IPS-15b (cell line): ENCODE measurements around the gene CAPN5.
"Not testable (repeated sequence)": the region's sequence is repeated elsewhere in the genome, so short reads cannot be mapped to it uniquely, and the experiment has no call there.

ENCODE experiments used
- H3K27me3 ChIP-seq: one replicate; pipeline ENCODE4 v1.6.1; 2013; ENCODE audit warnings: low read length; ENCODE audit not compliant: control insufficient read depth, insufficient read depth
- H3K36me3 ChIP-seq: one replicate; pipeline ENCODE4 v1.6.1; 2013; ENCODE audit warnings: low read length; ENCODE audit not compliant: control insufficient read depth, insufficient read depth
- H3K4me1 ChIP-seq: one replicate; pipeline ENCODE4 v1.6.1; 2013; ENCODE audit warnings: mild to moderate bottlenecking, low read length; ENCODE audit not compliant: control insufficient read depth, insufficient read depth
- H3K4me3 ChIP-seq: one replicate; pipeline ENCODE4 v1.5.1; 2013; ENCODE audit warnings: low read depth, low read length
- H3K9ac ChIP-seq: one replicate; pipeline ENCODE4 v1.6.1; 2013; ENCODE audit warnings: low read depth, mild to moderate bottlenecking, low read length
- H3K9me3 ChIP-seq: one replicate; pipeline ENCODE4 v1.6.1; 2013; ENCODE audit warnings: mild to moderate bottlenecking, low read length; ENCODE audit not compliant: control insufficient read depth, insufficient read depth

CAPN5 gene

DNA sequence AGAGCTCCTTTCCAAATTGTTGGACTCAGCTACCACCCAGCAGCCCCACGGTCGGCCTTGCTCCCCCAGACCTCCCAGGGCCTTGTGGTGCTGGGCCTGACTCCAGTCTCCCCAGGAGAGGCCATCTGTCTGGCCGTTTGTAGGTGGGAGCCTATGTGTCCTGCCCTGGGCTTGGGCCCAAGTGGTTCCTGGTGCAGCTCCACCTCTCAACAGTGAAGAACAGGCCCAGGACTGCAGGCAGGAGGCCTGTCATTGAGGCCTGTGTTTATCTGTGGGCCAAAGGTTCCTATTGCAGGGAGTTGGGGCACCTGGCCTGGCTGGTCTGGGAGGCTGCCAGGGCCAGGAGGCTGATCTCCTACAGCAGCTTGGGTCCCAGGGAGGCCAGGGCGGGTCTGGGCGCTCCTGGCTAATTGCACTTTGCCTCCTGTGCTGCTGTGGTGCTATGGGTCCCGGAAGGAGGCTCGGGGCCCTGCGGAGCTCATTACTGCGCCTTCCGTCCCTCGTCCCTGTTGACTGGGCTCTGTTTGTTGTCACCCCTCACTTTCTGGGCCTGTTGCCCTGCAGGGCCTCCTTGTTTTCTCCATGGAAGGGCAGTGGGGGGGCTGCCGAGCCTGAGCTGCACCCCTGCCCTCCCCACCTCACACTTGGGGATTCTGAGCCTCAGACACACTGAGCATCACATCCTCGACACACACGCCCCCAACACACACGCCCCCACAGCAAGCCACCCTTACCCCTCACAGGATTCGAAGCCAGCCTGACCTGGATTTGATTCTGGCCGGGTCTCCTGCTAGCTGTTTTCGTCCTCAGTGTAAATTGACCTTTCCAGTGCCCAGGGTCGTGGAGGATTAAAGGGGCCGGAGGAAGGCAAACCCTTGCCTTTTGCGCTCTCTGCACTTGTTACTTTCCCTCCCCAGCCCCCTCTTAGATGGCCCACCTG lies 29.1 kb downstream of the CAPN5 start:
- Histone ChIP-seq H3K4me3 (no peak overlapping the region), H3K27me3 (no peaks in the 10 kb centered on the region), H3K9me3 (no peaks in the 10 kb centered on the region), H3K9ac (no peak overlapping the region), H3K36me3 (no peaks in the 10 kb centered on the region), H3K4me1 (peaks cover 2% of the 10 kb centered on the region)

DNA sequence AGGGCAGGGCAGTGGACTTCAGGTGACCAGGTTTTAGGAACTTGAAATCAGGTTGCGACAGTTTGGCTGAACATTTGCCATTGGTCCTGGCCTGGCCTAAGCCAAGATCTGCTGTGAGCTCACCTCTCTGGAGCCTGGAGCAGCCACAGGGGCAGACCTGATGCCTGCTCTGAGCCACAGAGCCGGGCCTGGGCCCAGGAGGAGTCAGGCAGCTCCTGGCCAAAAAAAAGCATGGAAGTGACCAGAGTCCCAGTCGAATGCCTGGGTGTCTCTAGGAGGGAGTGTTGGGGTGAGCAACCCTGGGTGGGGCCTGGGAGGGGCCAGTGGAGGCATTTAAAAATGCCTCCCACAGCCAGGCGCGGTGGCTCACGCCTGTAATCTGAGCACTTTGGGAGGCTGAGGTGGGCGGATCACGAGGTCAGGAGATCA lies 29.8 kb downstream of the CAPN5 start:
- H3K9me3 ChIP-seq, result no peaks in the 10 kb centered on the region
- no peak overlapping the region for H3K9ac ChIP-seq
- H3K36me3 ChIP-seq, result no peaks in the 10 kb centered on the region
- H3K4me1 ChIP-seq, result no peaks in the 10 kb centered on the region
- H3K4me3 ChIP-seq, result no peak overlapping the region
- H3K27me3 ChIP-seq, result no peaks in the 10 kb centered on the region

DNA sequence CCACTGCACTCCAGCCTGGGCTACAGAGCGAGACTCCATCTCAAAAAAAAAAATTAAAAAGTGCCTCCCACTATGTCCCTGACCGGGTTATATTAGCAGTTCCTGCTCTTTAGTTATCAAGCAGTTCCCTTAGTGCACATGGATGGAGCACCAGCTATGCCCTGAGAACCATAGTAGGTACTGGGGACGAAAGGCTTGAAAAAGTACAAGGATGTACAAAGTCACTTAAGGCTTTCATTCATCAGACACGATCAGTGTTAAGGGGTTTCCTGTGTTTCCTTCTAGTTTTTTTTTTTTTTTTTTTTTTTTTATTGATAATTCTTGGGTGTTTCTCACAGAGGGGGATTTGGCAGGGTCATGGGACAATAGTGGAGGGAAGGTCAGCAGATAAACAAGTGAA lies 30.4 kb downstream of the CAPN5 start:
- not testable (repeated sequence) for H3K9ac ChIP-seq, H3K27me3 ChIP-seq, H3K9me3 ChIP-seq, H3K36me3 ChIP-seq, H3K4me1 ChIP-seq, H3K4me3 ChIP-seq

DNA sequence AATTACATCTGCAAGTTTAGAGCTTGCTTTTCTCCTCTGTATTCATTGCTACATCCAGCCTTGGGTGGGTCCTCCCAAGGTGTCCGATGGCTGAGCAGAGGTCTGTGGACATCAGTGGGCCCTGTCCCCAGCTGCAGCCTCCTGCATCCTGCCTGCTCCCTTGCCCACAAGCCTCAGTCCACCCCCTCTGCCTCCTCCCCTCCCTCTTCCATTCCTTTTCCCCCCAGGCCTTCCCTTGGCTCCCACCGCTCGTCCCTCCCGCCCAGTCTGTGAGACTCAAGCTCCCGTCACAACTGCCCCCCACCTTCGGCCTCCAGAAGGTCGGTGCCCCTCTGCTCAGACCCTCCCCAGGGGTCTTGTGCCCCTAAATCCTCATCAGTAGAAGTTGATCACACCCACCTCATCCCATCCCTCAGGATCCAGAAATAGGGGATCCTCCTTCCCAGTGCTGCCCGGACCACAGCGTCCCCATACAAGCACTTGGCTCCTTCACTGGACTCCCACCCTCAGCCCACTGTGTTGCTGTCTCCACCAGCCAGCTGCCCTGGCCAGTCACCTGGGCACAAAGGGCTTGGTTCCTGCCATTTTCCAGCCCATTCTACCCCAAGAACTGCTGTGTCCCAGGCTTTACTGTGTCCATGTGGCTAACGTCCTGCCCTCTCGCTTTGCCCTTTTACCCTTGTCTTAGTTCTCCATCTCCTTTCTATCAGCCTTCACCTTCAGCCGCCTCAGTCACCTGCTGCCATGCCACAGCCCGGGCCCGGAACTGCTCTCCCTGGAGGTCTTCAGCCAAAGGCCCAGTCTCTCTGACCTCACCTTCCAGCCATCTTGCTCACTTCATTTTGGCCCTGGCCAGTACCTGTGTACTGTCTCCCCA lies 33.6 kb downstream of the CAPN5 start:
- no peak overlapping the region for H3K4me3 ChIP-seq
- no peak overlapping the region for H3K9ac ChIP-seq
- H3K4me1 ChIP-seq, result no peaks in the 10 kb centered on the region
- no peaks in the 10 kb centered on the region for H3K36me3 ChIP-seq
- H3K27me3 ChIP-seq, result no peaks in the 10 kb centered on the region
- H3K9me3 ChIP-seq, result no peaks in the 10 kb centered on the region

- Histone ChIP-seq H3K4me3 (no peak overlapping the region), H3K9me3 (no peaks in the 10 kb centered on the region), H3K27me3 (no peaks in the 10 kb centered on the region), H3K4me1 (no peaks in the 10 kb centered on the region), H3K36me3 (no peaks in the 10 kb centered on the region), H3K9ac (no peak overlapping the region)
Observed at GRCh38 chr11:77101043-77101537, 34.3 kb downstream of the CAPN5 start.

GRCh38 chr11:77102246-77103210 lies 35.8 kb downstream of the CAPN5 start, which contains the start of gene OMP:
OMP (plus strand) TSS chr11:77102840; CDS start chr11:77102840, 0 bp downstream.
- no peaks in the 10 kb centered on the region for H3K36me3 ChIP-seq
- H3K9me3 ChIP-seq, result no peaks in the 10 kb centered on the region
- no peak within 1 kb of the TSS for H3K4me3 ChIP-seq
- no peaks in the 10 kb centered on the region for H3K4me1 ChIP-seq
- no peaks in the 10 kb centered on the region for H3K27me3 ChIP-seq
- no peak within 1 kb of the TSS for H3K9ac ChIP-seq

DNA sequence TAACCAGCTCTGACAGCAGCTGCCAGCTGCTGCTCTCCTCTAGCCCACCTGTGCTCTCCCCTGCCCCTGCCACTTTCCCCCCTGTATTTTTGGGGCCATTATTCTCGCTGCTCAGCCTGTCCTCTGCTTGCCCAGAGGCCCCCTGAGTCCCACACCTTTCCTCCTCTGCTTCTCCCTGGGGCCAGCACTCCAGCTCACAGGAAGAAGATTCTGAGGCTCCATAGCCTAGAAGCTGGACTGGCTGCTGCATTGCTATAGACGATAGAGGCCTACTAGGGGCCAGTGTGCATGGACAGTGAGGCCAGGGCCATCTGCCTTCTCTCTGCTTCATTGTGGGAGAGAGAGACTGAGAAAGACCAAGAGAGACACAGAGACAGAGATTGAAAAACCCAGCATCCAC lies 36.5 kb downstream of the CAPN5 start:
- H3K9ac ChIP-seq, result no peak overlapping the region
- no peaks in the 10 kb centered on the region for H3K36me3 ChIP-seq
- H3K4me1 ChIP-seq, result no peaks in the 10 kb centered on the region
- no peak overlapping the region for H3K4me3 ChIP-seq
- no peaks in the 10 kb centered on the region for H3K9me3 ChIP-seq
- H3K27me3 ChIP-seq, result no peaks in the 10 kb centered on the region

GRCh38 chr11:77104727-77105126 lies 38.0 kb downstream of the CAPN5 start:
- Histone ChIP-seq H3K4me3 (no peak overlapping the region), H3K4me1 (no peaks in the 10 kb centered on the region), H3K36me3 (no peaks in the 10 kb centered on the region), H3K27me3 (no peaks in the 10 kb centered on the region), H3K9ac (no peak overlapping the region), H3K9me3 (no peaks in the 10 kb centered on the region)

DNA sequence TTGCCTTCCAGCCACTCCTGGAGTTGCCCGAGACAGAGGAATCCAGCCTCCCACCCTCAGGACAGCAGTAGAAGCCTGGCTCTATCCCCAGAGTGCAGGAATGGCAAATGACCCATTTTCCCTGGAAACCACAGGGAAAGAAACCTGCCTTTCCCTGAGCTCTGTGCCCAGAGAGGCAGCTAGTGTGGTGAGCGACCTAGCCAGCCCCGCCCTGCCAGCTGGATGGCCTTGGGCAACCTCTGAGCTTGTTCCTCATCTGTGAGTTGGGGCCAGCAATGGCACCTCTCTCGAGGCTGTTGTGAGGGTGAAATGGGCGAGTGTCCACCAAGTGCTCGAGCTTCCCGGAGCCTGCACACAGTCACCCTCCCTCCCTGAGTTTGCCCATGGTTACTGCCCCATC lies 39.5 kb downstream of the CAPN5 start:
- no peaks in the 10 kb centered on the region for H3K9me3 ChIP-seq
- no peaks in the 10 kb centered on the region for H3K36me3 ChIP-seq
- H3K27me3 ChIP-seq, result no peaks in the 10 kb centered on the region
- no peak overlapping the region for H3K4me3 ChIP-seq
- H3K4me1 ChIP-seq, result no peaks in the 10 kb centered on the region
- no peak overlapping the region for H3K9ac ChIP-seq

DNA sequence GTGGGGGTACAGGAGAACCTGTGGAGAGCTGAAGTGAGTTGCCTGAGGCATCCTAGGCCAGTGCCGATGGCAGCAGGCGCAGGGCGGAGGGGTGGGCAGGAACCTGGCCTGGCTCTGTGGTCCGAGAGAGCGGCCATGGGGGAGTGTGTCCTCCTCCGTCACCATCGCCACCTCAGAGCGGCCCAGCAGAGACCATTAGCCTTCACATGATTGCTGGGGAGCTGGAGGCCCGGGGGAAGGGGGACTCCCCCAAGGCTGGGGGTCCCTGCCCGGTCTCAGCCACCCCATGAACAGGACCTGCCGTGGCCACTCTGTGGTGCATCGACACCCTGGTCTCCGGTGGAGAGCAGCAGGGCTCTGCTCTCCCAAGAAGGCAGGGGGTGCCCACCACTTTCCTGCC lies 40.0 kb downstream of the CAPN5 start:
- Histone ChIP-seq H3K9ac (no peak overlapping the region), H3K4me3 (no peak overlapping the region), H3K9me3 (no peaks in the 10 kb centered on the region), H3K4me1 (no peaks in the 10 kb centered on the region), H3K36me3 (no peaks in the 10 kb centered on the region), H3K27me3 (no peaks in the 10 kb centered on the region)

GRCh38 chr11:77107950-77108349 lies 41.2 kb downstream of the CAPN5 start:
- H3K4me3 ChIP-seq, result no peak overlapping the region
- no peaks in the 10 kb centered on the region for H3K36me3 ChIP-seq
- no peak overlapping the region for H3K9ac ChIP-seq
- no peaks in the 10 kb centered on the region for H3K4me1 ChIP-seq
- H3K27me3 ChIP-seq, result no peaks in the 10 kb centered on the region
- H3K9me3 ChIP-seq, result no peaks in the 10 kb centered on the region
